Stimulated activated CD4-positive, alpha-beta T cell treated with anti-CD3 and anti-CD28 coated beads, Interleukin-12 subunit alpha, Interleukin-12 subunit beta, amount 100 ng/mL, for 48 hours (primary cell): ENCODE data around the gene WDR27.
"Not testable (repeated sequence)": the region's sequence is repeated elsewhere in the genome, so short reads cannot be mapped to it uniquely, and the experiment has no call there.

ENCODE experiments used
- DNase-seq, 3 donors: peaks; one replicate each; pipeline ENCODE4 v3.0.0-alpha.2; 2020; ENCODE audit warnings: low read depth in 2 of 3, low spot score in 1 of 3

WDR27 gene

GRCh38 chr6:169533301-169534038 lies 168.4 kb downstream of the WDR27 start:
- DNase-seq = no peak

- no peak for DNase-seq
These were observed 171.1 kb downstream of the WDR27 start for GRCh38 chr6:169530752-169531123.

- peak; percentile 1 to 6 (median 4) for DNase-seq
These were observed 171.7 kb downstream of the WDR27 start for GRCh38 chr6:169529931-169530751.

- no peak for DNase-seq
These were observed 173.1 kb downstream of the WDR27 start for GRCh38 chr6:169528755-169529154.

- DNase-seq = no peak
These were observed 174.5 kb downstream of the WDR27 start for GRCh38 chr6:169527306-169527705.

- DNase-seq = no peak
These were observed 180.0 kb downstream of the WDR27 start for GRCh38 chr6:169521825-169522224.

- no peak for DNase-seq
These were observed 181.7 kb downstream of the WDR27 start for GRCh38 chr6:169520104-169520503.

GRCh38 chr6:169518451-169518850 lies 183.4 kb downstream of the WDR27 start:
- no peak for DNase-seq

GRCh38 chr6:169513478-169514193 lies 188.2 kb downstream of the WDR27 start:
- no peak for DNase-seq

GRCh38 chr6:169511785-169512184 lies 190.0 kb downstream of the WDR27 start:
- DNase-seq = not testable (repeated sequence)

- DNase-seq = no peak
These were observed 191.0 kb downstream of the WDR27 start for GRCh38 chr6:169510871-169511270.

- no peak for DNase-seq
These were observed 193.4 kb downstream of the WDR27 start for GRCh38 chr6:169508452-169508851.

GRCh38 chr6:169503422-169504152 lies 198.2 kb downstream of the WDR27 start:
- no peak for DNase-seq

GRCh38 chr6:169502445-169502844 lies 199.4 kb downstream of the WDR27 start:
- DNase-seq = no peak

GRCh38 chr6:169501777-169502313 lies 200.0 kb downstream of the WDR27 start:
- no peak for DNase-seq

- DNase-seq = no peak
These were observed 200.7 kb downstream of the WDR27 start for GRCh38 chr6:169501128-169501527.

GRCh38 chr6:169500688-169501087 lies 201.1 kb downstream of the WDR27 start:
- DNase-seq = no peak

GRCh38 chr6:169499848-169500247 lies 202.0 kb downstream of the WDR27 start:
- no peak for DNase-seq

GRCh38 chr6:169498916-169499513 lies 202.8 kb downstream of the WDR27 start:
- DNase-seq = no peak

GRCh38 chr6:169495601-169496000 lies 206.2 kb downstream of the WDR27 start:
- DNase-seq = no peak
